GM23248 (cell line): ENCODE measurements around the gene INSM1.

Experiments
- EZH2 ChIP-seq: fragments of 200-600 bp; sonication (generic); IDR thresholded peaks from 2 replicates; pipeline ENCODE4 v1.6.1; 2018; ENCODE audit warnings: antibody characterized with exemption, mild to moderate bottlenecking; ENCODE audit not compliant: insufficient read depth, poor library complexity, severe bottlenecking
- EZH2phosphoT487 ChIP-seq: fragments of 200-600 bp; sonication (generic); IDR thresholded peaks from 2 replicates; pipeline ENCODE4 v1.6.1; 2018; ENCODE audit warnings: antibody characterized with exemption, moderate library complexity, mild to moderate bottlenecking, low read depth; ENCODE audit not compliant: insufficient read depth

GRCh38 chr20:20365480-20366161, 2.3 kb upstream of the INSM1 start:
- TF ChIP-seq EZH2: peak; percentile 81
- TF ChIP-seq EZH2phosphoT487: no peak
